Measurements from ENCODE around the gene LMF2.
A peak's percentile ranks its signal among the peaks of the same experiment; 100 is the strongest.
"Not testable (repeated sequence)": the region's sequence is repeated elsewhere in the genome, so short reads cannot be mapped to it uniquely, and the experiment has no call there.

The LMF2 gene

GRCh38 chr22:50533856-50534711 is 26.6 kb upstream of the LMF2 start:
- H3K4me3 ChIP-seq (ENCODE audit: low read depth, low read length); H3K36me3 ChIP-seq (ENCODE audit: control insufficient read depth, insufficient read depth, low read length); H3K9me3 ChIP-seq (ENCODE audit: control insufficient read depth, insufficient read depth, low read length); H3K4me1 ChIP-seq (ENCODE audit: control insufficient read depth, insufficient read depth, low read length); H3K27ac ChIP-seq (ENCODE audit: low read depth, low read length); H3K9ac ChIP-seq (ENCODE audit: low read depth, low read length): not testable (repeated sequence)
- peaks cover 47% of the 10 kb centered on the region for H3K27me3 ChIP-seq (ENCODE audit: control insufficient read depth, insufficient read depth, low read length)

GRCh38 chr22:50532824-50533796 is 25.6 kb upstream of the LMF2 start:
- no peaks in the 10 kb centered on the region for H3K36me3 ChIP-seq (ENCODE audit: control insufficient read depth, insufficient read depth, low read length)
- H3K27me3 ChIP-seq (ENCODE audit: control insufficient read depth, insufficient read depth, low read length): peaks cover 56% of the 10 kb centered on the region
- H3K4me1 ChIP-seq (ENCODE audit: control insufficient read depth, insufficient read depth, low read length): no peaks in the 10 kb centered on the region; the same call in 1 of the 2 replicates
- no peak overlapping the region for H3K27ac ChIP-seq (ENCODE audit: low read depth, low read length)
- no peak overlapping the region for H3K4me3 ChIP-seq (ENCODE audit: low read depth, low read length)
- H3K9ac ChIP-seq (ENCODE audit: low read depth, low read length): no peak overlapping the region
- no peaks in the 10 kb centered on the region for H3K9me3 ChIP-seq (ENCODE audit: control insufficient read depth, insufficient read depth, low read length)

DNA sequence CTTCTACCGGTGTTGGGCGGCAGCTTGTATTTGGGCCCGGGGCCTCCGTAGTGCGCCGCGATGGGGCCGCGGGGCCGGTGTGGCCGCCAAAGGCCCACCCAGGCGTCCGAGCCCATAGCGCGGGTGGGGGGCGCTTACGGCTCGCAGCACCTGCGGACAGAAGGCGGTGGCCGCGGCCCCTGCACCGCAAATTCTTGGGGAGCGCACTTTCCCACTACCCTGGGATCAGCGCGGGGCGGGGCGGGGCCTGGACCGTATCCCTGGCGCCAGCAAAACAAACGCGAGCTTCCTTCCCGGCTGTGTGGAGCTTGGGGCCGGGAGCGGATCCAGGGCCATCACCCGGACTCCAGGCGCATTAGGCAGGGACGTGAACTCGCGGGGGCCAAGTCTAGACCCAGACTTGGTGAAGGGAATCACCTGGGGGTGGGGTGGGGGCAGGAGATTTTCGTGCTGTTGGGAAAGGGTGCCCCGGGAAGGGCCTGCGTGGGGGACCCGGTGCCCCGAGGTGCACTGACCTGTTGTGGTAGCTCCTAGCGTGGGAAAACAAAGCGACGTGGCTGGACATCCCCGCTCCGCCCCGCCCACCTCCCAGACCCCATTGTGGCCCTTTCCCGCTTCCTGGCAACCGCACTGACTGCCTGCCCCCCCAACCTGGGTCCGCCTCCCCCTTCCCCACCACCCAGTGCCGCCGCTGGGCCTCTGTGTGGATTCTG is 24.6 kb upstream of the LMF2 start:
- H3K9ac ChIP-seq (ENCODE audit: low read depth, low read length): no peak overlapping the region
- peaks cover 1% of the 10 kb centered on the region for H3K4me1 ChIP-seq (ENCODE audit: control insufficient read depth, insufficient read depth, low read length)
- H3K9me3 ChIP-seq (ENCODE audit: control insufficient read depth, insufficient read depth, low read length): no peaks in the 10 kb centered on the region
- no peaks in the 10 kb centered on the region for H3K36me3 ChIP-seq (ENCODE audit: control insufficient read depth, insufficient read depth, low read length)
- no peak overlapping the region for H3K27ac ChIP-seq (ENCODE audit: low read depth, low read length)
- H3K4me3 ChIP-seq (ENCODE audit: low read depth, low read length): peak overlapping the region; percentile 65
- peaks cover 66% of the 10 kb centered on the region for H3K27me3 ChIP-seq (ENCODE audit: control insufficient read depth, insufficient read depth, low read length)

GRCh38 chr22:50531546-50531961 is 24.1 kb upstream of the LMF2 start:
- Histone ChIP-seq H3K4me3 (ENCODE audit: low read depth, low read length) (peak overlapping the region; percentile 65), H3K9me3 (ENCODE audit: control insufficient read depth, insufficient read depth, low read length) (no peaks in the 10 kb centered on the region), H3K27ac (ENCODE audit: low read depth, low read length) (no peak overlapping the region), H3K27me3 (ENCODE audit: control insufficient read depth, insufficient read depth, low read length) (peaks cover 72% of the 10 kb centered on the region), H3K36me3 (ENCODE audit: control insufficient read depth, insufficient read depth, low read length) (no peaks in the 10 kb centered on the region), H3K9ac (ENCODE audit: low read depth, low read length) (no peak overlapping the region), H3K4me1 (ENCODE audit: control insufficient read depth, insufficient read depth, low read length) (peaks cover 4% of the 10 kb centered on the region)

GRCh38 chr22:50530877-50531545 is 23.5 kb upstream of the LMF2 start:
- Histone ChIP-seq H3K9me3 (ENCODE audit: control insufficient read depth, insufficient read depth, low read length) (no peaks in the 10 kb centered on the region), H3K36me3 (ENCODE audit: control insufficient read depth, insufficient read depth, low read length) (no peaks in the 10 kb centered on the region), H3K27ac (ENCODE audit: low read depth, low read length) (no peak overlapping the region), H3K4me3 (ENCODE audit: low read depth, low read length) (peak overlapping the region; percentile 65), H3K9ac (ENCODE audit: low read depth, low read length) (no peak overlapping the region), H3K27me3 (ENCODE audit: control insufficient read depth, insufficient read depth, low read length) (peaks cover 72% of the 10 kb centered on the region), H3K4me1 (ENCODE audit: control insufficient read depth, insufficient read depth, low read length) (peaks cover 4% of the 10 kb centered on the region)

DNA sequence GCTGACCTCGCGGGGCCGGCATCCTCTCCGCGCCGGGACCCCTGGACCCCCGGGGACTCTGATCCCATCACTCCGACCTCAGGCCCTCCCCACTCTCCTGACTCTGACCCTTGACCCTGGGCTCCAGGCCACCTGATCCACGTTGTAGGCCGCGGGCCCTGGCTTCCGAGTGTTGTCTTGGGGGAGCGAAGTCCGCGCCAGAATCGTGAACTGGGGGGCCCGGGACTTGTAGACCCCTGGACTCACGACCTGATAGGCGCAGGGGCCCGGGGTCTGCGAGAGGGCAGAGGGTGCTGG is 23.0 kb upstream of the LMF2 start:
- Histone ChIP-seq H3K27ac (ENCODE audit: low read depth, low read length) (no peak overlapping the region), H3K4me1 (ENCODE audit: control insufficient read depth, insufficient read depth, low read length) (peaks cover 4% of the 10 kb centered on the region), H3K9me3 (ENCODE audit: control insufficient read depth, insufficient read depth, low read length) (no peaks in the 10 kb centered on the region), H3K27me3 (ENCODE audit: control insufficient read depth, insufficient read depth, low read length) (peaks cover 72% of the 10 kb centered on the region), H3K9ac (ENCODE audit: low read depth, low read length) (no peak overlapping the region), H3K4me3 (ENCODE audit: low read depth, low read length) (peak overlapping the region; percentile 65), H3K36me3 (ENCODE audit: control insufficient read depth, insufficient read depth, low read length) (no peaks in the 10 kb centered on the region)

DNA sequence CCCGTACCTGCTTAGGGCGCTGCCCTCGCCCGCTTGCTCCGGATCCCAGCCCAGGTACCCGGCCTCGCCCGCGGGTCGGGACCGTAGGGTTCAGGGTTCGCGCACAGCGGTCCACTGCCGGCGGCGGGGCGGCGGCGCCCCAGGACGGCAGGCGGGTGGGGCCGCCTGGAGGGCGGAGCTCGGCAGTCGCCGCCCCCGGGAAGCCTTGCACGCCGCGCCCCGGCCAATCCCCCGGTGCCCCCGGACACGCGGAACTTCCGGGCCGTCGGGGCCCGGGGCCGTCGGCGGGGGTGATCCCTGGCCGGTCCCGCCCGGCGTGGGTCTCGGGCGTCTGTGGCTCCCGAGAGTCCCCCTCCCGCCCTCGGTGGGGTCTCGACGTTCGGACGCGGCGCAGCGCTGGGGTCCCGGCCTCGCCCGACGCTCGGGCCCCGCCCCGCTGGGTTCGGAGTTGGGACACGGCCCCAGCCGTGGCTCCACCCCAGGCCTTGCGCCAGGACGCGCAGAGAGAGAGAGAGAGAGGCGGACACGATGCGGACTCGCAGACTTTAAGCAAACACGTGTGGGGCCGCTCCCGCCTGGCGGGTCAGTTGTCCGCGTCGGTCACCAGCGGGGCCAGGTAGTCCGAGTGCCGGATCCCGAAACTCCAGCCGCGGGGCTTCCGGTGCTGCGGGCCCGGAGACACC is 22.5 kb upstream of the LMF2 start, which contains the start of gene TYMP:
Gene TYMP (minus strand): TSS at position 116 of the 683 bp plus-strand sequence. CDS start 303 bp downstream, outside the sequence.
- H3K4me1 ChIP-seq (ENCODE audit: control insufficient read depth, insufficient read depth, low read length): peaks cover 4% of the 10 kb centered on the region
- H3K4me3 ChIP-seq (ENCODE audit: low read depth, low read length): peak within 1 kb of the TSS; percentile 65
- peaks cover 72% of the 10 kb centered on the region for H3K27me3 ChIP-seq (ENCODE audit: control insufficient read depth, insufficient read depth, low read length)
- H3K36me3 ChIP-seq (ENCODE audit: control insufficient read depth, insufficient read depth, low read length): no peaks in the 10 kb centered on the region
- H3K27ac ChIP-seq (ENCODE audit: low read depth, low read length): no peak within 1 kb of the TSS
- H3K9me3 ChIP-seq (ENCODE audit: control insufficient read depth, insufficient read depth, low read length): no peaks in the 10 kb centered on the region
- no peak within 1 kb of the TSS for H3K9ac ChIP-seq (ENCODE audit: low read depth, low read length)

DNA sequence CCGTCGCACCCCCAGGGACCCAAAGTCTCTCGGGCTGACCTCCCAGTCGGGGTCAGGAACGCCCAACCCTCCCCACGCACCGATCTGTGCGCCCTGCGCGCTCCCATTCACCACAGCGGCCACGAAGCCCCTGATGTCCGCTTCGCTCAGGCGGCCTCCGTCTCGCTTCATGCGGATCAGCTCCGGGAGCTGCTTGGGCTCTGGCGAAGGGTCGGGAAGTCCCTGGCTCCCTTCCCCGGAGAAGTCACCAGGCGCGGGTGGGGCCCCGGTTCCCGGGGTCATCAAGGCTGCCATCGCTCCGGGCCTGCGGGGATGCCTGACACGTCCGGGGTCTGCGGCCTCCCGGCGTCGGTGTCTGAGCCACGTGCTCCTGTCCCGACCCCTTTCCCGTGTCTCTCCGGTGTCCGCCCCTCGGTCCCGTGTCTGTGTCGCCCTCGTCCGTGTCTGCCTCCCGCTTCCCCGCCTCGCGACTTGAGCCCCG is 22.0 kb upstream of the LMF2 start:
- H3K4me3 ChIP-seq (ENCODE audit: low read depth, low read length): peak overlapping the region; percentile 30; the same call in 1 of the 2 replicates
- no peaks in the 10 kb centered on the region for H3K9me3 ChIP-seq (ENCODE audit: control insufficient read depth, insufficient read depth, low read length)
- peaks cover 4% of the 10 kb centered on the region for H3K4me1 ChIP-seq (ENCODE audit: control insufficient read depth, insufficient read depth, low read length)
- H3K36me3 ChIP-seq (ENCODE audit: control insufficient read depth, insufficient read depth, low read length): no peaks in the 10 kb centered on the region
- no peak overlapping the region for H3K27ac ChIP-seq (ENCODE audit: low read depth, low read length)
- H3K9ac ChIP-seq (ENCODE audit: low read depth, low read length): no peak overlapping the region
- peaks cover 72% of the 10 kb centered on the region for H3K27me3 ChIP-seq (ENCODE audit: control insufficient read depth, insufficient read depth, low read length)

- Histone ChIP-seq H3K4me3 (ENCODE audit: low read depth, low read length) (no peak overlapping the region), H3K36me3 (ENCODE audit: control insufficient read depth, insufficient read depth, low read length) (peaks cover 2% of the 10 kb centered on the region), H3K4me1 (ENCODE audit: control insufficient read depth, insufficient read depth, low read length) (peaks cover 4% of the 10 kb centered on the region), H3K27ac (ENCODE audit: low read depth, low read length) (no peak overlapping the region), H3K9ac (ENCODE audit: low read depth, low read length) (no peak overlapping the region), H3K9me3 (ENCODE audit: control insufficient read depth, insufficient read depth, low read length) (no peaks in the 10 kb centered on the region), H3K27me3 (ENCODE audit: control insufficient read depth, insufficient read depth, low read length) (peaks cover 72% of the 10 kb centered on the region)
These were observed 21.3 kb upstream of the LMF2 start for GRCh38 chr22:50528682-50529415.

All from HUES48 (cell line).